Measurements from ENCODE around the gene SCN4B. TPM values are rescaled to one million over a fixed set of nuclear protein-coding genes. Genes with fewer than 3 reads are reported as not detected.

Gene SCN4B
- total RNA-seq, 1 experiment from 2014 or later: 1.6 TPM

- Histone ChIP-seq H3K9ac (ENCODE audit: extremely low read depth, insufficient read length, low read length) (no peak overlapping the region), H3T11ph (ENCODE audit: low read length) (no peak overlapping the region), H4K5ac (ENCODE audit: insufficient read length, low read depth, low read length) (no peak overlapping the region), H3K23me2 (ENCODE audit: insufficient read length, low read depth, low read length, poor library complexity, severe bottlenecking) (peaks cover 11% of the 10 kb centered on the region), H3K14ac (ENCODE audit: insufficient read depth, low read length) (no peak overlapping the region), H3K18ac (ENCODE audit: insufficient read length, low read depth, low read length) (no peak overlapping the region), H3K4ac (ENCODE audit: low read depth, low read length) (no peak overlapping the region), H2BK15ac (ENCODE audit: low read depth, low read length) (no peak overlapping the region), H2BK120ac (ENCODE audit: low read depth, low read length, poor library complexity, severe bottlenecking) (no peak overlapping the region), H3K23ac (ENCODE audit: insufficient read length, low read depth, low read length) (no peak overlapping the region), H3K4me2 (ENCODE audit: insufficient read depth, insufficient read length, low read length) (peak overlapping the region; percentile 23), H3K79me1 (ENCODE audit: insufficient read depth, low read depth, low read length, poor library complexity, severe bottlenecking) (no peaks in the 10 kb centered on the region), H3K27me3 (ENCODE audit: insufficient read depth, low read length) (peaks cover 4% of the 10 kb centered on the region; the same call in 1 of the 2 replicates), H2BK12ac (ENCODE audit: insufficient read length, low read depth, low read length) (no peak overlapping the region), H2AFZ (ENCODE audit: low read length) (no peak overlapping the region), H4K20me1 (ENCODE audit: control insufficient read depth, insufficient read depth, insufficient read length) (no peaks in the 10 kb centered on the region), H2AK5ac (ENCODE audit: insufficient read length, low read length) (no peak overlapping the region), H3K27ac (ENCODE audit: insufficient read length, low read depth, low read length) (no peak overlapping the region), H4K8ac (replicated peaks; ENCODE audit: insufficient read length, low read depth, low read length) (no peak overlapping the region), H2BK5ac (ENCODE audit: insufficient read length, low read length) (no peak overlapping the region), H3K79me2 (ENCODE audit: insufficient read depth, low read length) (no peaks in the 10 kb centered on the region), H3K4me1 (ENCODE audit: insufficient read depth, low read length) (peaks cover 5% of the 10 kb centered on the region; the same call in 1 of the 2 replicates), H2BK20ac (ENCODE audit: low read depth, low read length, poor library complexity, severe bottlenecking) (no peak overlapping the region), H3K56ac (ENCODE audit: insufficient read length, low read depth, low read length) (no peak overlapping the region), H3K9me3 (ENCODE audit: control insufficient read depth, low read depth, low read length) (no peaks in the 10 kb centered on the region), H4K91ac (ENCODE audit: insufficient read length, low read depth, low read length) (no peak overlapping the region)
- Mint-ChIP-seq H3K36me3 (ENCODE audit: insufficient read depth in 1 of 3, low read depth in 3 of 3) (no peaks in the 10 kb centered on the region), H3K4me1 (peaks cover 23 to 31% of the 10 kb centered on the region in 2 experiments), H3K9me3 (peaks cover 2 to 3% of the 10 kb centered on the region in 2 experiments; a peak in 2 of 5 replicates), H3K27ac (no peak overlapping the region), H3K27me3 (ENCODE audit: low read depth) (peaks cover 23% of the 10 kb centered on the region), H3K4me3 (peak overlapping the region in 1 of 2 experiments; percentile 52; a peak in 1 of 5 replicates)
- no peak for TF ChIP-seq CTCF (conservative IDR thresholded peaks at IDR 0.05)
- peak; percentile 81 for DNase-seq
- WGBS (ENCODE audit: extremely low coverage, insufficient read length, low lambda C conversion rate): no CpG with 5 or more reads among the region's 11 CpGs
Measured at GRCh38 chr11:118180300-118180703, 27.7 kb upstream of the SCN4B start.
